Uterus (tissue), 4 donors: Measurements from ENCODE around the gene FBRSL1. TPM values are rescaled to one million over a fixed set of nuclear protein-coding genes. Genes with fewer than 3 reads are reported as not detected.

ENCODE experiments used
- DNase-seq, 2 donors: peaks; one replicate each; pipeline ENCODE4 v3.0.0-alpha.2; 2019 to 2020
- H3K27ac ChIP-seq, 2 donors: fragments of 200-600 bp; sonication (generic); 1 replicate in 1 of 2; 2 replicates in 1 of 2; pipeline ENCODE4 v1.5.1; 2016 to 2018
- H3K27me3 ChIP-seq, 2 donors: fragments of 200-600 bp; sonication (generic); one replicate each; pipeline ENCODE4 v1.5.1; 2018 to 2019; ENCODE audit warnings: control low read depth in 1 of 2
- H3K36me3 ChIP-seq, 2 donors: fragments of 200-600 bp; sonication (generic); one replicate each; pipeline ENCODE4 v1.5.1; 2019; ENCODE audit warnings: control low read depth in 1 of 2
- H3K4me1 ChIP-seq, 2 donors: fragments of 200-600 bp; sonication (generic); one replicate each; pipeline ENCODE4 v1.5.1; 2018 to 2019; ENCODE audit warnings: control low read depth in 1 of 2
- H3K4me3 ChIP-seq, 2 donors: fragments of 200-600 bp; sonication (generic); 1 replicate in 1 of 2; 2 replicates in 1 of 2; pipeline ENCODE4 v1.5.1; 2018 to 2019; ENCODE audit warnings: mild to moderate bottlenecking in 1 of 2
- H3K9me3 ChIP-seq, 2 donors: fragments of 200-600 bp; sonication (generic); one replicate each; pipeline ENCODE4 v1.5.1; 2019; ENCODE audit warnings: control low read depth in 1 of 2
- POLR2A ChIP-seq, 2 donors: fragments of 450-650 bp; IDR thresholded peaks; one replicate each; pipeline ENCODE4 v1.6.1; 2016; ENCODE audit warnings: antibody characterized with exemption in 2 of 2, mild to moderate bottlenecking in 1 of 2, moderate library complexity in 1 of 2
- intact Hi-C: fragments of 100-400 bp; cut with DNase I; formaldehyde crosslinking; loops from one replicate; pipeline ENCODE4 v1.15.1; 2023; ENCODE audit warnings: low total_unique reads
- total RNA-seq, 4 donors: library from RNA; depleted of rRNA in 3 of 4; stranded (reverse); fragments of >200 nt in 3 of 4; gene quantifications; one replicate each; pipeline versions ENCODE4 v1.1.0 to v1.2.4, GENCODE V29; 2014 to 2023
- TF ChIP-seq, protein P1 (sequence below), 4 experiments: fragments of 200-600 bp in 2 of 4; fragments of 450-650 bp in 2 of 4; sonication (generic) in 2 of 4; IDR thresholded peaks; one replicate each; pipeline ENCODE4 v1.5.1; 2016 to 2019; ENCODE audit warnings: antibody characterized with exemption in 4 of 4, mild to moderate bottlenecking in 2 of 4, moderate library complexity in 1 of 4
- donor health status: DM: yes; HTN: yes; CAD: no.

FBRSL1 gene
- total RNA-seq, 4 donors from 2014 or later: 2.9 to 59.1 (median 31.8) TPM

DNA sequence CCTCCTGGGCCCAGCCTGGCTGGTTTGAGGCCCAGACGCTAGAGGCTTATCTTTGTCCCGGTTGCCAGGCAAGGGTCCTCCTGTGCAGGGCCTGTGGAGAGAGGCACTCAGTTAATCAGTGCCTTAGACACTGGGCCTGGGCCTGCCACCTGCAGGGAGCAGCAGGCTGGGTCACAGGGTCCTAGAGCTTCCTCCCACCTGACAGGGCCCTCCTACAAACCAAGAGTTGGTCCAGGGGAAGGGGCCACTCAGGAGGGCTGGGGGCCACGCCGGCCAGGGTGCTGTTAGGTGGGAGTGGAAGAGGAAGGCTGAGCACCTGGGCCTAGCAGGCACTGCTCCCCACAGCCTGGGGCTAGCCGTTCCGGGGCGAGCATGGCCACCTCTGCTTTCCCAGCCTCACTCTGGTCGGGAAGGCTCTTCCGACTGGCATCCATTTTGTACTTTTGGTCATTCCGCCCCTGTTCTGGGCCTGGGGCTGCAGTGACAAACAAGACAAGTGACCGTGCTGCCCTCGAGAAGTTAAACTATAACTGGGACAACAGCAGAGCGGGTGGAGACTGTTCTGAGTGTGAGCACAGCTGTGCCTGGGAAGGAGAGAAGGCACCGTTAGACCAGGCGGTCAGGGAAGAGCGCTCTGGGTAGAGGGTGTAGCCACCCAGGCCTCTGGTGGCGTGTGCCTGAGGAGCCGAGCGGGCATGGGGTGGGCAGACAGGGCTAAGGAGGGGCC, 27.2 kb downstream of the FBRSL1 start:
- no peak for DNase-seq
- no peaks in the 10 kb centered on the region for H3K27me3 ChIP-seq
- no peak for TF ChIP-seq POLR2A (IDR thresholded peaks at IDR 0.05)
- TF ChIP-seq, protein P1, sequence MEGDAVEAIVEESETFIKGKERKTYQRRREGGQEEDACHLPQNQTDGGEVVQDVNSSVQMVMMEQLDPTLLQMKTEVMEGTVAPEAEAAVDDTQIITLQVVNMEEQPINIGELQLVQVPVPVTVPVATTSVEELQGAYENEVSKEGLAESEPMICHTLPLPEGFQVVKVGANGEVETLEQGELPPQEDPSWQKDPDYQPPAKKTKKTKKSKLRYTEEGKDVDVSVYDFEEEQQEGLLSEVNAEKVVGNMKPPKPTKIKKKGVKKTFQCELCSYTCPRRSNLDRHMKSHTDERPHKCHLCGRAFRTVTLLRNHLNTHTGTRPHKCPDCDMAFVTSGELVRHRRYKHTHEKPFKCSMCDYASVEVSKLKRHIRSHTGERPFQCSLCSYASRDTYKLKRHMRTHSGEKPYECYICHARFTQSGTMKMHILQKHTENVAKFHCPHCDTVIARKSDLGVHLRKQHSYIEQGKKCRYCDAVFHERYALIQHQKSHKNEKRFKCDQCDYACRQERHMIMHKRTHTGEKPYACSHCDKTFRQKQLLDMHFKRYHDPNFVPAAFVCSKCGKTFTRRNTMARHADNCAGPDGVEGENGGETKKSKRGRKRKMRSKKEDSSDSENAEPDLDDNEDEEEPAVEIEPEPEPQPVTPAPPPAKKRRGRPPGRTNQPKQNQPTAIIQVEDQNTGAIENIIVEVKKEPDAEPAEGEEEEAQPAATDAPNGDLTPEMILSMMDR (IDR thresholded peaks at IDR 0.05): no peak
- no peaks in the 10 kb centered on the region for H3K4me1 ChIP-seq
- no peaks in the 10 kb centered on the region for H3K36me3 ChIP-seq
- no peak overlapping the region for H3K27ac ChIP-seq
- intact Hi-C loops: no loop called here
- H3K9me3 ChIP-seq: peaks cover 0 to 8% of the 10 kb centered on the region in 2 donors
- H3K4me3 ChIP-seq: no peak overlapping the region

DNA sequence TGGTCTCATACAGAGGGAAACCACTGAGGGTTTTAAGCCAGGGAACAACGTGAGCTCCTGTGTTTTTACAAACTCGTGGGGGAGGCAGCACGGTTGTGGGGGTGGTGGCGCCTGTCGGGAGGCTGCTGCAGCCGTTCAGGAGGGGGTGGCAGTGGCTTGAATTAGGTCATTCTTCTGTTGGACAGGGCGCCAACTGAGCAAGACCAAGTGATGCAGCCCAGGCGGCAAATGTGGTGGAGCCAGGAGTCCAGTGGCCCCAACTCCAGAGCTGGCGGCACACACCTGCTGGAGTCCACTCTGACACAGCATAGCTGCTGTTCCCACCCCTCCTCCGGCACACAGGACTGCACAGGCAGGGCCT, 27.8 kb downstream of the FBRSL1 start:
- peaks cover 0 to 8% of the 10 kb centered on the region in 2 donors for H3K9me3 ChIP-seq
- intact Hi-C loops: no loop called here
- no peaks in the 10 kb centered on the region for H3K36me3 ChIP-seq
- no peaks in the 10 kb centered on the region for H3K4me1 ChIP-seq
- TF ChIP-seq, protein P1 (IDR thresholded peaks at IDR 0.05): no peak
- TF ChIP-seq POLR2A (IDR thresholded peaks at IDR 0.05): no peak
- no peak for DNase-seq
- no peaks in the 10 kb centered on the region for H3K27me3 ChIP-seq
- no peak overlapping the region for H3K4me3 ChIP-seq
- H3K27ac ChIP-seq: no peak overlapping the region

DNA sequence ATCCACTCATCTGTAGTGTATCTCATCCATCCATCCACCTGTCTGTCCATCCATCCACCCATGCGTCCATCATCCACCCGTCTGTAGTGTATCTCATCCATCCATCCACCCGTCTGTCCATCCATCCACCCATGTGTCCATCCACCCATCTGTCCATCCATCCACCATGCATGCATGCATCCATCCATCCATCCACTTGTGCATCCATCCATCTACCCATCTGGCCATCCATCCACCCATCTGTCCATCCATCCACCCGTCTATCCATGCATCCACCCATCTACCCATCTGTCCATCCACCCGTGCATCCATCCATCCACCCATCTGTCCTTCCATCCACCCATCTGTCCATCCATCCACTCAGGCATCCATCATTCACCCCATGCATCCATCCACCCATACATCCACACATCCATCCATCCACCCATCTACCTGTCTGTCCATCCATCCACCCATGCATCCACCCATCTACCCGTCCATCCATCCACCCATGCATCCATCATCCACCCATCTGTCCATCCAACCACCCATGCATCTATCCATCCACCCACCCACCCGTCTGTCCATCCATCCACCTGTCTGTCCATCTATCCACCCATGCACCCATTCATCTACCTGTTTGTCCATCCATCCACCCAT, 28.5 kb downstream of the FBRSL1 start:
- no peak overlapping the region for H3K27ac ChIP-seq
- peaks cover 0 to 8% of the 10 kb centered on the region in 2 donors for H3K9me3 ChIP-seq
- no peaks in the 10 kb centered on the region for H3K36me3 ChIP-seq
- no peak overlapping the region for H3K4me3 ChIP-seq
- intact Hi-C loops: no loop called here
- TF ChIP-seq, protein P1 (IDR thresholded peaks at IDR 0.05): no peak
- TF ChIP-seq POLR2A (IDR thresholded peaks at IDR 0.05): no peak
- DNase-seq: no peak
- H3K4me1 ChIP-seq: no peaks in the 10 kb centered on the region
- H3K27me3 ChIP-seq: no peaks in the 10 kb centered on the region

DNA sequence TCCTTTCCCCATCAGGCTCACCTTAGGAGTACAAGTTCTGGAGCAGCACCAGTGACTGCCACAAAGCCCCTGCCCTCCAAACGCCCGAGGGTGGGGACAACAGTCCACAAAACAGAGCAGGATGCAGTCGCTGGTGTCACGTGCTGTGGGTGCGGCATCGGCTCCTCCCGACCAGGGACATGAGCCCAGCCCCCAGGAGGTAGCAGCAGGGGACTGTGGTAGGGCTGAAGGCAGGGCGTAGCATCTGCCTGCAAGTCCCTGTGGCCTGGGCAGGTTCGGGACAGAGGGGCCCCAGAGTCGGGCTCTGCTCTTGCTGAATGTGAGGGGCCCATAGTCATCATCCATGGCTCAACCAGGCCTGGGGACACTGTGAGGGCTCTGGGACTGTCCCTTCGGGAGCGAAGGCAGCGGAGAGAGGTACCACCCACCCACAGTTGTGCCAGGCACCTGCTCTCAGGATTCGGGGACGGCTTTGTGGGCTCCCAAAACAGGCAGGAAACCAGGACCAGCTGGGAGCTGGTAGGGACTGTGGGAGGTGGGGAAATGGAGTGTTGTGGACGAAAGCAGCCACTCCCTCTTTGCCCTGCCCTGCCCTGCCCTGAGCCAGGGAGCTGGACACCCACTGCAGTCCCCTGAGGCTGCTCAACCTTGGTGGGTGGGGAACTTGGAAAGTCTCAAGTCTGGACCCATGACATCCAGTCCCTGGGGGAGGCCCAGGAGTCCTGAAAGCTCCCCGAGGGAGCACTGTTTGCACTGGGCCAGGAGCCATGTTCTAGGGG, 30.7 kb downstream of the FBRSL1 start:
- Histone ChIP-seq H3K27me3 (no peaks in the 10 kb centered on the region), H3K36me3 (no peaks in the 10 kb centered on the region), H3K4me3 (no peak overlapping the region), H3K27ac (no peak overlapping the region), H3K4me1 (no peaks in the 10 kb centered on the region), H3K9me3 (peaks cover 0 to 8% of the 10 kb centered on the region in 2 donors)
- no peak for TF ChIP-seq POLR2A (IDR thresholded peaks at IDR 0.05)
- TF ChIP-seq, protein P1 (IDR thresholded peaks at IDR 0.05): no peak
- DNase-seq: no peak
- intact Hi-C loops: no loop called here

DNA sequence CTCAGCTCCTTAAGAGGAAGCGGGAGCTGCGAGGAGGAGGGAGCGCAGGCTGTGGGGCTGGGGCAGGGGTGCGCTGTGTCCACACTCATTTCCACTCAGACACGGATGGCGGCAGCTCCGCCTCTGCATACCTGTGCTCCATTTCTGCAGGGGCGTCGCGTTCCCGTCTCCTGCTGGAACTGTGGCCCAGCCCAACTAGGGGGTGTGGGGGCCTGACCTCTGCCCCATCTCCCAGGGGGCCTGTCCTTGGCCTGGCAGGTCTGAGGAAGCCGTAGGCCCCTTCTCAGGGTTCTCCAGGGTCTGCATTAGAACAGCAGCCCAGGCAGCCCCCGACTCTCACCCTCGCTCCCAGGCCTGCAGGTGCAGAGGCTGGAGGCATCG, 31.2 kb downstream of the FBRSL1 start:
- H3K4me3 ChIP-seq: no peak overlapping the region
- no peaks in the 10 kb centered on the region for H3K4me1 ChIP-seq
- no peaks in the 10 kb centered on the region for H3K36me3 ChIP-seq
- DNase-seq: no peak
- H3K27ac ChIP-seq: no peak overlapping the region
- intact Hi-C loops: no loop called here
- TF ChIP-seq POLR2A (IDR thresholded peaks at IDR 0.05): no peak
- TF ChIP-seq, protein P1 (IDR thresholded peaks at IDR 0.05): no peak
- H3K9me3 ChIP-seq: peaks cover 0 to 4% of the 10 kb centered on the region in 2 donors
- no peaks in the 10 kb centered on the region for H3K27me3 ChIP-seq
